ENCODE results near the gene TMEM167A.

TMEM167A gene

GRCh38 chr5:83031381-83031780 is 45.8 kb downstream of the TMEM167A start:
- H3K36me3 Mint-ChIP-seq: no peaks in the 10 kb centered on the region
- H3K4me3 Mint-ChIP-seq: no peak overlapping the region
- H3K27me3 Mint-ChIP-seq: peaks cover 1% of the 10 kb centered on the region
- no peaks in the 10 kb centered on the region for H3K9me3 Mint-ChIP-seq
- H3K4me1 Mint-ChIP-seq: no peaks in the 10 kb centered on the region
- no peak overlapping the region for H3K27ac Mint-ChIP-seq

- Mint-ChIP-seq H3K4me1 (no peaks in the 10 kb centered on the region), H3K27ac (no peak overlapping the region), H3K4me3 (no peak overlapping the region), H3K36me3 (no peaks in the 10 kb centered on the region), H3K9me3 (no peaks in the 10 kb centered on the region), H3K27me3 (peaks cover 1% of the 10 kb centered on the region)
Measured at GRCh38 chr5:83029912-83030311, 47.3 kb downstream of the TMEM167A start.

- no peak overlapping the region for H3K27ac Mint-ChIP-seq
- H3K36me3 Mint-ChIP-seq: no peaks in the 10 kb centered on the region
- peaks cover 1% of the 10 kb centered on the region for H3K27me3 Mint-ChIP-seq
- no peaks in the 10 kb centered on the region for H3K4me1 Mint-ChIP-seq
- H3K4me3 Mint-ChIP-seq: no peak overlapping the region
- no peaks in the 10 kb centered on the region for H3K9me3 Mint-ChIP-seq
Measured at GRCh38 chr5:83026930-83027687, 50.1 kb downstream of the TMEM167A start.

- peaks cover under 1% of the 10 kb centered on the region for H3K27me3 Mint-ChIP-seq
- no peaks in the 10 kb centered on the region for H3K36me3 Mint-ChIP-seq
- H3K4me1 Mint-ChIP-seq: no peaks in the 10 kb centered on the region
- H3K9me3 Mint-ChIP-seq: no peaks in the 10 kb centered on the region
- H3K27ac Mint-ChIP-seq: no peak overlapping the region
- no peak overlapping the region for H3K4me3 Mint-ChIP-seq
Measured at GRCh38 chr5:83026516-83026915, 50.7 kb downstream of the TMEM167A start.

- H3K9me3 Mint-ChIP-seq: no peaks in the 10 kb centered on the region
- H3K27me3 Mint-ChIP-seq: no peaks in the 10 kb centered on the region
- no peaks in the 10 kb centered on the region for H3K36me3 Mint-ChIP-seq
- H3K4me3 Mint-ChIP-seq: no peak overlapping the region
- H3K27ac Mint-ChIP-seq: no peak overlapping the region
- H3K4me1 Mint-ChIP-seq: no peaks in the 10 kb centered on the region
Measured at GRCh38 chr5:83025690-83026478, 51.3 kb downstream of the TMEM167A start.

- H3K27me3 Mint-ChIP-seq: peaks cover 2% of the 10 kb centered on the region
- H3K4me1 Mint-ChIP-seq: no peaks in the 10 kb centered on the region
- no peaks in the 10 kb centered on the region for H3K36me3 Mint-ChIP-seq
- no peak overlapping the region for H3K4me3 Mint-ChIP-seq
- no peak overlapping the region for H3K27ac Mint-ChIP-seq
- H3K9me3 Mint-ChIP-seq: no peaks in the 10 kb centered on the region
Measured at GRCh38 chr5:83022334-83022733, 54.9 kb downstream of the TMEM167A start.

- no peaks in the 10 kb centered on the region for H3K9me3 Mint-ChIP-seq
Measured at GRCh38 chr5:83015676-83016075, 61.5 kb downstream of the TMEM167A start.

GRCh38 chr5:83011985-83012384 is 65.2 kb downstream of the TMEM167A start:
- no peak overlapping the region for H3K4me3 Mint-ChIP-seq
- H3K36me3 Mint-ChIP-seq: no peaks in the 10 kb centered on the region

More at GRCh38 chr5:83015676-83016075, 61.5 kb downstream of the TMEM167A start:
- Mint-ChIP-seq H3K27me3 (peaks cover 3% of the 10 kb centered on the region), H3K36me3 (no peaks in the 10 kb centered on the region), H3K4me1 (no peaks in the 10 kb centered on the region), H3K27ac (no peak overlapping the region), H3K4me3 (no peak overlapping the region)

GRCh38 chr5:83009408-83009807 is 67.8 kb downstream of the TMEM167A start:
- Mint-ChIP-seq H3K27ac (no peak overlapping the region), H3K4me1 (no peaks in the 10 kb centered on the region), H3K4me3 (no peak overlapping the region), H3K9me3 (no peaks in the 10 kb centered on the region), H3K27me3 (peaks cover 5% of the 10 kb centered on the region), H3K36me3 (no peaks in the 10 kb centered on the region)

More at GRCh38 chr5:83011985-83012384, 65.2 kb downstream of the TMEM167A start:
- Mint-ChIP-seq H3K27ac (no peak overlapping the region), H3K27me3 (peaks cover 1% of the 10 kb centered on the region), H3K9me3 (no peaks in the 10 kb centered on the region), H3K4me1 (no peaks in the 10 kb centered on the region)

GRCh38 chr5:83007755-83008154 is 69.4 kb downstream of the TMEM167A start:
- no peaks in the 10 kb centered on the region for H3K36me3 Mint-ChIP-seq

GRCh38 chr5:83006683-83007283 is 70.4 kb downstream of the TMEM167A start:
- Mint-ChIP-seq H3K36me3 (no peaks in the 10 kb centered on the region), H3K9me3 (no peaks in the 10 kb centered on the region), H3K4me3 (no peak overlapping the region), H3K4me1 (no peaks in the 10 kb centered on the region), H3K27me3 (peaks cover 3% of the 10 kb centered on the region), H3K27ac (no peak overlapping the region)

More at GRCh38 chr5:83007755-83008154, 69.4 kb downstream of the TMEM167A start:
- Mint-ChIP-seq H3K9me3 (no peaks in the 10 kb centered on the region), H3K27me3 (peaks cover 5% of the 10 kb centered on the region), H3K4me1 (no peaks in the 10 kb centered on the region), H3K27ac (no peak overlapping the region), H3K4me3 (no peak overlapping the region)

GRCh38 chr5:83003791-83004190 is 73.4 kb downstream of the TMEM167A start:
- Mint-ChIP-seq H3K27me3 (peaks cover 3% of the 10 kb centered on the region), H3K9me3 (no peaks in the 10 kb centered on the region), H3K27ac (no peak overlapping the region), H3K36me3 (no peaks in the 10 kb centered on the region), H3K4me3 (no peak overlapping the region), H3K4me1 (no peaks in the 10 kb centered on the region)
